Activated CD8-positive, alpha-beta T cell treated with anti-CD3 and anti-CD28 coated beads for 36 hours (primary cell): ENCODE results near the gene CFAP141. TPM values are rescaled to one million over a fixed set of nuclear protein-coding genes. Genes with fewer than 3 reads are reported as not detected.
A peak's percentile ranks its signal among the peaks of the same experiment; 100 is the strongest.

Experiments used
- ATAC-seq: fragments of 200-7000 bp; cut with Tn5 transposase; one replicate; pipeline ENCODE4 v1.10.0; 2021; ENCODE audit warnings: mild to moderate bottlenecking, moderate library complexity
- CTCF ChIA-PET: fragments of 350-600 bp; sonication (Branson Sonifier 250); formaldehyde crosslinking; loops from one replicate; lab custom pipeline; 2021; ENCODE audit warnings: antibody characterized with exemption; lab: Charles Lee
- POLR2A ChIA-PET: fragments of 350-600 bp; sonication (Branson Sonifier 250); formaldehyde crosslinking; loops from one replicate; lab custom pipeline; 2021; ENCODE audit warnings: antibody characterized with exemption; lab: Charles Lee
- DNase-seq: peaks from one replicate; pipeline ENCODE4 v3.0.0-alpha.2; 2020
- H3K27ac Mint-ChIP-seq: one replicate; pipeline ENCODE4 v1.8.0; 2021; ENCODE audit warnings: mild to moderate bottlenecking, mixed read lengths
- H3K27me3 Mint-ChIP-seq: one replicate; pipeline ENCODE4 v1.8.0; 2021; ENCODE audit warnings: mixed read lengths
- H3K36me3 Mint-ChIP-seq: one replicate; pipeline ENCODE4 v1.8.0; 2021; ENCODE audit warnings: low read depth, mixed read lengths
- H3K4me1 Mint-ChIP-seq: one replicate; pipeline ENCODE4 v1.8.0; 2021; ENCODE audit warnings: low read depth, mixed read lengths
- H3K4me3 Mint-ChIP-seq: one replicate; pipeline ENCODE4 v1.8.0; 2021; ENCODE audit warnings: mild to moderate bottlenecking, moderate library complexity, mixed read lengths
- H3K9me3 Mint-ChIP-seq: one replicate; pipeline ENCODE4 v1.8.0; 2021; ENCODE audit warnings: mixed read lengths
- CTCF ChIP-seq: fragments of 200-600 bp; IDR thresholded peaks from one replicate; pipeline ENCODE4 v1.8.0; 2022; ENCODE audit warnings: antibody characterized with exemption, mild to moderate bottlenecking
- intact Hi-C: fragments of 100-400 bp; cut with micrococcal nuclease; formaldehyde crosslinking; loops from one replicate; pipeline ENCODE4 v1.10.0; 2022
- microRNA-seq: library from miRNA; unstranded; fragments of <30 nt; microRNA quantifications from one replicate; pipeline ENCODE4 v1.2.0, GENCODE V29; 2022; ENCODE audit warnings: borderline microRNAs expressed, borderline replicate concordance
- total RNA-seq, 2 experiments: library from RNA; stranded (reverse); gene quantifications; one replicate each; pipeline ENCODE4 v1.2.3, GENCODE V29; 2021

Gene CFAP141
- total RNA-seq, 2 experiments from 2014 or later = not detected

- DNase-seq (no peak), ATAC-seq (no peak)
- H3K27ac Mint-ChIP-seq = peak within 1 kb of the TSS; percentile 81
- ChIA-PET CTCF (interaction anchor here (1.4 kb wide), 1 partner anchor 18 kb away, joined by 5 read pairs; no protein-coding TSS in a partner anchor), POLR2A (interaction anchor here (0.9 to 1.6 kb wide), 5 partner anchors 12 to 160 kb away, joined by 3 to 6 read pairs (median 3); no protein-coding TSS in a partner anchor)
- H3K9me3 Mint-ChIP-seq = peaks cover 3% of the 10 kb centered on the region
- H3K27me3 Mint-ChIP-seq = no peaks in the 10 kb centered on the region
- H3K4me3 Mint-ChIP-seq = no peak within 1 kb of the TSS
- peaks cover 61% of the 10 kb centered on the region for H3K36me3 Mint-ChIP-seq
- H3K4me1 Mint-ChIP-seq = peaks cover 67% of the 10 kb centered on the region
- intact Hi-C loops = loop anchor here (10.0 kb wide), 1 partner anchor 160 kb away; the partner anchor contains the start of gene RPS27
- no peak for TF ChIP-seq CTCF
Measured at GRCh38 chr1:154154534-154155191, 51.5 kb downstream of the CFAP141 start, which contains the start of gene NUP210L. TSS of gene NUP210L (minus strand) at chr1:154155073.

GRCh38 chr1:154154053-154154452 lies 52.1 kb downstream of the CFAP141 start:
- DNase-seq (no peak), ATAC-seq (no peak)
- TF ChIP-seq CTCF = no peak
- ChIA-PET CTCF (no interaction called here), POLR2A (interaction anchor here (1.2 to 1.6 kb wide), 2 partner anchors 17 to 231 kb away, joined by 3 to 6 read pairs; no protein-coding TSS in a partner anchor)
- Mint-ChIP-seq H3K27ac (peak overlapping the region; percentile 81), H3K27me3 (no peaks in the 10 kb centered on the region), H3K4me3 (no peak overlapping the region), H3K36me3 (peaks cover 55% of the 10 kb centered on the region), H3K9me3 (no peaks in the 10 kb centered on the region), H3K4me1 (peaks cover 61% of the 10 kb centered on the region)
- intact Hi-C loops = loop anchor here (10.0 kb wide), 1 partner anchor 159 kb away; the partner anchor contains the start of gene RPS27

- H3K4me1 Mint-ChIP-seq = peaks cover 43% of the 10 kb centered on the region
- H3K4me3 Mint-ChIP-seq = no peak overlapping the region
- no peaks in the 10 kb centered on the region for H3K9me3 Mint-ChIP-seq
- H3K27ac Mint-ChIP-seq = no peak overlapping the region
- DNase-seq = no peak
- no peaks in the 10 kb centered on the region for H3K27me3 Mint-ChIP-seq
- no peak for ATAC-seq
- ChIA-PET CTCF (no interaction called here), POLR2A (interaction anchor here (1.0 to 1.2 kb wide), 2 partner anchors 41 to 160 kb away, joined by 3 read pairs; partner anchors contain the start of gene TPM3)
- H3K36me3 Mint-ChIP-seq = peaks cover 30% of the 10 kb centered on the region
- intact Hi-C loops = loop anchor here (10.0 kb wide), 1 partner anchor 157 kb away; the partner anchor contains the start of gene RPS27
- no peak for TF ChIP-seq CTCF
Measured at GRCh38 chr1:154151311-154151710, 54.8 kb downstream of the CFAP141 start.

Small RNAs within 50 kb of the gene (microRNA-seq; reads per million reads assigned to microRNA genes)
- gene MIR190B = 14.2 reads per million, percentile 40 among the genes with 10 or more reads in this experiment

Other genes with a start within 250 kb of the CFAP141 start
- 10 to 100 TPM; 67.3 to 71.8 TPM for gene CRTC2, start 247.7 kb downstream of the CFAP141 start, total RNA-seq
- gene SLC39A1, start 242.8 kb downstream of the CFAP141 start, total RNA-seq = 10 to 100 TPM; 40.3 to 42.2 TPM
- gene CREB3L4, start 238.4 kb downstream of the CFAP141 start, total RNA-seq = 1 to 10 TPM; 8.3 to 8.8 TPM
- gene JTB, start 228.7 kb downstream of the CFAP141 start, total RNA-seq = 100 to 1,000 TPM; 151 to 153 TPM
- 10 to 100 TPM; 41.7 to 45.6 TPM for gene RAB13, start 220.0 kb downstream of the CFAP141 start, total RNA-seq
- gene RPS27, start 215.6 kb downstream of the CFAP141 start, total RNA-seq = 1,000 to 10,000 TPM; 1,638 to 1,644 TPM
- under 1 TPM in 1 of 2 experiments, not detected in 1; 0.07 TPM for gene NUP210L, start 51.3 kb downstream of the CFAP141 start, total RNA-seq
- gene TPM3, start 14.2 kb downstream of the CFAP141 start, total RNA-seq = 100 to 1,000 TPM; 591 to 597 TPM
- 100 to 1,000 TPM; 183 to 195 TPM for gene UBAP2L, start 14.6 kb upstream of the CFAP141 start, total RNA-seq
- 100 to 1,000 TPM; 163 to 170 TPM for gene HAX1, start 66.3 kb upstream of the CFAP141 start, total RNA-seq
- gene AQP10, start 114.8 kb upstream of the CFAP141 start, total RNA-seq = under 1 TPM in 1 of 2 experiments, not detected in 1; 0.14 TPM
- 10 to 100 TPM; 52.2 to 54.7 TPM for gene ATP8B2, start 119.2 kb upstream of the CFAP141 start, total RNA-seq
- gene IL6R, start 199.0 kb upstream of the CFAP141 start, total RNA-seq = 1 to 10 TPM; 2.2 to 2.5 TPM